ENCODE data around the gene SH3BP5L.

SH3BP5L gene

GRCh38 chr1:248825136-248825535 is 579 bp downstream of the SH3BP5L start:
- DNase-seq = no peak

- DNase-seq = no peak
Observed at GRCh38 chr1:248824701-248825100, 1.0 kb downstream of the SH3BP5L start.

GRCh38 chr1:248824301-248824700 is 1.4 kb downstream of the SH3BP5L start:
- no peak for DNase-seq

- DNase-seq = no peak
Observed at GRCh38 chr1:248823517-248824001, 2.2 kb downstream of the SH3BP5L start.

- DNase-seq = no peak
Observed at GRCh38 chr1:248822148-248823032, 3.3 kb downstream of the SH3BP5L start.

- no peak for DNase-seq
Observed at GRCh38 chr1:248821641-248822040, 4.1 kb downstream of the SH3BP5L start.

- no peak for DNase-seq
Observed at GRCh38 chr1:248821101-248821500, 4.6 kb downstream of the SH3BP5L start.

- no peak for DNase-seq
Observed at GRCh38 chr1:248820041-248820585, 5.6 kb downstream of the SH3BP5L start.

- DNase-seq = no peak
Observed at GRCh38 chr1:248818505-248819374, 7.0 kb downstream of the SH3BP5L start.

- DNase-seq = no peak
Observed at GRCh38 chr1:248817065-248817464, 8.7 kb downstream of the SH3BP5L start.

GRCh38 chr1:248816042-248816851 is 9.5 kb downstream of the SH3BP5L start:
- DNase-seq = no peak

- DNase-seq = no peak
Observed at GRCh38 chr1:248815407-248816034, 10.2 kb downstream of the SH3BP5L start.

GRCh38 chr1:248814351-248814750 is 11.4 kb downstream of the SH3BP5L start:
- no peak for DNase-seq

GRCh38 chr1:248813546-248813945 is 12.2 kb downstream of the SH3BP5L start:
- no peak for DNase-seq

- DNase-seq = no peak
Observed at GRCh38 chr1:248812736-248813425, 12.8 kb downstream of the SH3BP5L start.

- no peak for DNase-seq
Observed at GRCh38 chr1:248811514-248812490, 13.9 kb downstream of the SH3BP5L start.

GRCh38 chr1:248810727-248811513 is 14.8 kb downstream of the SH3BP5L start:
- DNase-seq = no peak

GRCh38 chr1:248810000-248810726 is 15.6 kb downstream of the SH3BP5L start:
- no peak for DNase-seq
